Transverse colon (tissue), 4 donors: Measurements from ENCODE around the gene EEFSEC. TPM values are rescaled to one million over a fixed set of nuclear protein-coding genes. Genes with fewer than 3 reads are reported as not detected.

Experiments
- DNase-seq: peaks from one replicate; pipeline ENCODE4 v3.0.0-alpha.2; 2019
- H3K27ac ChIP-seq, 4 donors: fragments of 200-600 bp; sonication (generic); 2 replicates each; pipeline ENCODE4 v1.5.1; 2016 to 2018; ENCODE audit warnings: inconsistent platforms in 4 of 4
- H3K27me3 ChIP-seq: fragments of 200-600 bp; sonication (generic); 2 replicates; pipeline ENCODE4 v1.5.1; 2017; ENCODE audit warnings: inconsistent platforms
- H3K36me3 ChIP-seq, 4 donors: fragments of 200-600 bp; sonication (generic); 2 replicates each; pipeline ENCODE4 v1.5.1; 2017 to 2019; ENCODE audit warnings: inconsistent platforms in 4 of 4
- H3K4me1 ChIP-seq, 4 donors: fragments of 200-600 bp; sonication (generic); 2 replicates each; pipeline ENCODE4 v1.5.1; 2017 to 2020; ENCODE audit warnings: inconsistent platforms in 4 of 4
- H3K4me3 ChIP-seq, 4 donors: fragments of 200-600 bp; sonication (generic); 1 replicate in 1 of 4; 2 replicates in 3 of 4; pipeline versions ENCODE4 v1.5.1 to v1.6.1; 2017 to 2019; ENCODE audit warnings: inconsistent platforms in 4 of 4
- H3K9me3 ChIP-seq, 2 donors: fragments of 200-600 bp; sonication (generic); 2 replicates each; pipeline ENCODE4 v1.5.1; 2017 to 2019; ENCODE audit warnings: inconsistent platforms in 2 of 2
- CTCF ChIP-seq, 5 experiments: fragments of 200-600 bp in 3 of 5; fragments of 450-650 bp in 2 of 5; sonication (generic) in 3 of 5; IDR thresholded peaks; 1 replicate in 2 of 5; 2 replicates in 3 of 5; pipeline ENCODE4 v1.5.1; 2016 to 2017; ENCODE audit warnings: antibody characterized with exemption in 5 of 5, inconsistent platforms in 3 of 5, mild to moderate bottlenecking in 2 of 5, moderate library complexity in 1 of 5
- EP300 ChIP-seq: sonication (generic); formaldehyde crosslinking; IDR thresholded peaks from one replicate; pipeline ENCODE4 v1.6.1; 2017; ENCODE audit warnings: antibody characterized with exemption, low read depth
- POLR2A ChIP-seq: fragments of 450-650 bp; IDR thresholded peaks from one replicate; pipeline ENCODE4 v1.6.1; 2016; ENCODE audit warnings: antibody characterized with exemption, mild to moderate bottlenecking, moderate library complexity
- POLR2AphosphoS5 ChIP-seq, 3 donors: sonication (generic); formaldehyde crosslinking; IDR thresholded peaks; one replicate each; pipeline ENCODE4 v1.6.1; 2016; ENCODE audit warnings: antibody characterized with exemption in 3 of 3
- WGBS, 2 donors: methylation state at CpG; one replicate each; pipeline ENCODE4 v1.1.5; 2018; ENCODE audit warnings: low coverage in 1 of 2; 5-methylcytosine and 5-hydroxymethylcytosine counted together
- in situ Hi-C, 4 donors: fragments of 200-750 bp; cut with MboI; loops; one replicate each; pipeline versions ENCODE4 v1.15.0 to v1.15.1; 2017; ENCODE audit warnings: low sequenced_read_pairs in 3 of 4, low pct_ligation_motif_present in 1 of 4, low pct_unique_long_range_greater_than_20kb in 1 of 4
- intact Hi-C: fragments of 100-400 bp; cut with DNase I; formaldehyde crosslinking; loops from one replicate; pipeline ENCODE4 v1.15.1; 2023; ENCODE audit warnings: low total_unique reads
- total RNA-seq, 4 donors: library from RNA; depleted of rRNA; stranded (reverse); fragments of >200 nt; gene quantifications; one replicate each; pipeline ENCODE4 v1.1.0, GENCODE V29; 2016

Gene EEFSEC
- total RNA-seq, 4 donors from 2014 or later = 10.3 to 16.8 (median 14.2) TPM

DNA sequence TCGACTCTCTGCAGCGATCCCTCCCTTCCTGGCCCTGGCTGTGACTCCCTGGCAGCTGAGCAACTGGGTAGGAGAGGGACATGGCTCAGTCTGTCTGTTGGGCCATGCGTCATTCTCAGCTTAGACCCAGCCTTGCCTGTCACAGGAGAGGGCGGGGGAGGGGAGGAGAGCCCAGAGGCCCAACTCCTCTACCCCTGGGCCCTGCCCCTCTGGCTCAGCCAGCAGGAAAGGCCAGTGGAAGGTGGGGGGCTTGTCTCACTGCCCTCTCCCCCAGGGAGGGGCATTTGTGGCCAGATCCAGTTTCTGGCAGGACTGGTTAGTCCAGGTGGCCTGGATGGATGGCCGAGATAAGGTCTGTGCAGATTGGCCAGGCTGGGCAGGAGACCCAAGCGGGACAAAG is 281.8 kb downstream of the EEFSEC start:
- H3K27me3 ChIP-seq = peaks cover 66% of the 10 kb centered on the region
- in situ Hi-C loops = no loop called here
- peaks cover 5 to 12% (median 9%) of the 10 kb centered on the region in 4 donors for H3K4me1 ChIP-seq
- intact Hi-C loops = no loop called here
- no peak for DNase-seq
- no peak overlapping the region for H3K27ac ChIP-seq
- 68 to 76% methylated on average over 2 to 5 of the region's 6 CpGs for WGBS, 2 donors
- H3K36me3 ChIP-seq = no peaks in the 10 kb centered on the region
- H3K4me3 ChIP-seq = no peak overlapping the region
- no peaks in the 10 kb centered on the region for H3K9me3 ChIP-seq
- no peak for TF ChIP-seq POLR2A
- TF ChIP-seq EP300 = no peak
- no peak for TF ChIP-seq POLR2AphosphoS5 (IDR thresholded peaks at IDR 0.05)
- no peak for TF ChIP-seq CTCF (IDR thresholded peaks at IDR 0.05)

DNA sequence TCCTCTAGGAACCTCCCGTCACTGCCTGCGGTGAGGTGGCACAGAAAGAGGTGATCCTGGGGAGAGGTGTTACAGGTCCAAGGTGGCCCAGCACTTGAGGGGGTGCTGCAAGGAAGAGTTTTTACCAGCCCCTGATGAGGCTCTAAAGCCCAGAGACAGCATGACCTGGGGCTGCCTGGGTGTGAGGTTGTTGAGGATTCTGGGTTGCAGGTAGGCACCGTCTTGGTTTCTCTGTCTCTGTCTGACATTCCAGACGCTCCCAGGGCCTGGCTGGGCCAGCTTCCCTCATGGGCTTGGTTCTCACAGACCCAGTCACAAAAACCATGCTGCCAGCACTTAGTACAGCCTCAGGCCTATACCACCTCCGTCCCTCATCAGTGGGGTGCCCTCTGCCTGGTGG is 282.3 kb downstream of the EEFSEC start:
- intact Hi-C loops = no loop called here
- Histone ChIP-seq H3K9me3 (no peaks in the 10 kb centered on the region), H3K36me3 (no peaks in the 10 kb centered on the region), H3K4me1 (peaks cover 5 to 12% (median 9%) of the 10 kb centered on the region in 4 donors), H3K27ac (no peak overlapping the region), H3K4me3 (no peak overlapping the region), H3K27me3 (peaks cover 61% of the 10 kb centered on the region)
- WGBS, 2 donors = 79% methylated on average over 5 of the region's 5 CpGs; no CpG with 5 or more reads in 1 of the 2 donors
- in situ Hi-C loops = no loop called here
- DNase-seq = no peak
- TF ChIP-seq CTCF (IDR thresholded peaks at IDR 0.05) (no peak), POLR2AphosphoS5 (IDR thresholded peaks at IDR 0.05) (no peak), EP300 (no peak), POLR2A (no peak)

DNA sequence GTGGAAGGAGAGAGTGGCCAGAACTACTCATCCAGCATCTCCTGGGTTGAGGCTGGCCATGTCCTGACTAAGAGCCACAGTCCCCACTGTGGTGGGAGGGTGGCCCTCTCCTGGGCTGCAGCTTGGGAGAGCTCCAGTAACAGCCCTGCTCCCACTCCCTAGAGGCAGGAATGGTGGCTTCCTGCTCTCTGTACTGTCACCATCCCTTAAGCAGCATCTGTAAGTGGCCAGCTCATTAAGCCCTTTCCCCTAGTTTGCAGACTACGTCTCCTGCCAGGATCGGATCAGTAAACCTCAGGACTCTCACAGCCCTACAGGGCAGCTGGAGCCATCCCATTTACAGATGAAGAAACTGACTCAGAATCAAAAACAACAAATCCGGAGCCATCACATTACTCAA is 282.9 kb downstream of the EEFSEC start:
- 67 to 83% methylated on average over 1 to 3 of the region's 3 CpGs for WGBS, 2 donors
- in situ Hi-C loops = no loop called here
- H3K27ac ChIP-seq = no peak overlapping the region

GRCh38 chr3:128438488-128439072 is 285.3 kb downstream of the EEFSEC start:
- H3K36me3 ChIP-seq = no peaks in the 10 kb centered on the region
- H3K4me3 ChIP-seq = no peak overlapping the region
- DNase-seq = no peak
- no peak for TF ChIP-seq POLR2AphosphoS5 (IDR thresholded peaks at IDR 0.05)
- TF ChIP-seq POLR2A = no peak
- TF ChIP-seq CTCF (IDR thresholded peaks at IDR 0.05) = peak in 3 of 5 experiments; percentile 5 to 31 (median 27)
- no peak for TF ChIP-seq EP300
- no peaks in the 10 kb centered on the region for H3K4me1 ChIP-seq
- peaks cover 31% of the 10 kb centered on the region for H3K27me3 ChIP-seq
- H3K9me3 ChIP-seq = no peaks in the 10 kb centered on the region
- H3K27ac ChIP-seq = no peak overlapping the region
- WGBS, 2 donors = 67% methylated on average over 6 of the region's 6 CpGs; no CpG with 5 or more reads in 1 of the 2 donors
- in situ Hi-C loops = no loop called here
- intact Hi-C loops = no loop called here

More for the DNA sequence above, 282.9 kb downstream of the EEFSEC start:
- no peaks in the 10 kb centered on the region for H3K36me3 ChIP-seq
- no peak for DNase-seq
- no peaks in the 10 kb centered on the region for H3K9me3 ChIP-seq
- TF ChIP-seq EP300 (no peak), POLR2AphosphoS5 (IDR thresholded peaks at IDR 0.05) (no peak), CTCF (IDR thresholded peaks at IDR 0.05) (no peak), POLR2A (no peak)
- intact Hi-C loops = no loop called here
- peaks cover 54% of the 10 kb centered on the region for H3K27me3 ChIP-seq
- no peak overlapping the region for H3K4me3 ChIP-seq
- H3K4me1 ChIP-seq = peaks cover 5 to 12% (median 9%) of the 10 kb centered on the region in 4 donors
